GM19328 (cell line): ENCODE results near the gene EFCC1.
"Not testable (repeated sequence)": the region's sequence is repeated elsewhere in the genome, so short reads cannot be mapped to it uniquely, and the experiment has no call there.

ENCODE experiments used
- ATAC-seq: cut with Tn5 transposase; IDR thresholded peaks from one replicate; pipeline ENCODE4 v1.9.1; 2021; ENCODE audit warnings: mild to moderate bottlenecking, moderate library complexity; ENCODE audit not compliant: unreplicated experiment

Gene EFCC1

GRCh38 chr3:129050556-129051295, 49.6 kb downstream of the EFCC1 start:
- no peak for ATAC-seq

GRCh38 chr3:129051871-129052340, 50.8 kb downstream of the EFCC1 start:
- ATAC-seq: no peak

DNA sequence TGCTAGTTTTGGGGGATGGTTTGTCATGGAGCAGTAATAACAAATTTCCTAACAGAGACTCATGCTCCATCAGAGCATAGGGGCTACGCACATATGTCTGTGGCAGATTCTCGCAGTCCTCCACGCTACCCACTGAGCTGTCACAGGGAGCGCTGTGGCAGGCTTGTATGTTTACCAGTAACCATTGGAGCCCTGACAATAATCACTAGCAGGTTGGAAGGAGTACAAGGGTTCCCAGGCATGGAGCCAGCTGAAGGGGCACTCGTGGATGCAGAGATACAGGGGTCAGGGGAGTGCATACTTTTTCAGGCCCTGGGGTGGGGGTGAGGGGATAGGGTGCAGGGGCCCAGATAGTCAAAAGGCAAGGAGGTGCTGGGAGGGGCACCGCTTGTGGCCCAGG, 51.6 kb downstream of the EFCC1 start:
- ATAC-seq: no peak

- ATAC-seq: no peak
These were observed 53.6 kb downstream of the EFCC1 start for GRCh38 chr3:129054605-129055104.

DNA sequence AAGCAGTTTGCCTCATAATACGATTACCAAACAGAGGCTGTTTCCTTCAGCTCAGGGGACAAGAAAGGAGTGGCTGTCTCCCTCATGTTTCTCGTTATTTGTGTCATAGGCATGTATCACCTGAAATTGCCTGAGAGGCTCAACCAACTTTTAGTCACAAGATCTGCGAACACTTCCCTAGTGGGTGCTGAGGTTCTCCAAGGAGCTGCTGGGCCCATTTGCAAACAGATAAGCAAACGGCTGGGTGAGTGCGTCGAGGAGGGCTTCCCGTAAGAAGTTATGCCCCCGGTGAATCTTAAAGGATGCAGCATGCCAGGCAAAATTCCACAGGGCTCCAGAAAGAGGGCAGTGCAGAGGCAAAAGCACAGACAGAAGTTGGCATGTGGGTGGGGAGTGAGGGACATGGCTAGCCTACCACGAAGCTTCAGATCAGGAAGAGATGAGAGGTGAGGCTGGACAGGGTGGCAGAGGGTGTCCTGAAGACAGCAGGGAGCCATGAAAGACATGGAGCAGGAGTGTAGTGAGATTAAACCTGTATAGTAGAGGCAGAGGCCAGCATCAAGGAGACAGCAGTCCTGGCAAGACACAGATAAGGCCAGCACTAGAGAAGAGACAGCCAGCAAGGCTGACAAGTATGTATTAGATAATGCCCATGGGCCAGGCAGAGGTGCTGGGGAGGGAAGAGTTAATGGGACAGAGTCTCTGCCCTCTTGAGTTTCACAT, 55.5 kb downstream of the EFCC1 start:
- no peak for ATAC-seq

DNA sequence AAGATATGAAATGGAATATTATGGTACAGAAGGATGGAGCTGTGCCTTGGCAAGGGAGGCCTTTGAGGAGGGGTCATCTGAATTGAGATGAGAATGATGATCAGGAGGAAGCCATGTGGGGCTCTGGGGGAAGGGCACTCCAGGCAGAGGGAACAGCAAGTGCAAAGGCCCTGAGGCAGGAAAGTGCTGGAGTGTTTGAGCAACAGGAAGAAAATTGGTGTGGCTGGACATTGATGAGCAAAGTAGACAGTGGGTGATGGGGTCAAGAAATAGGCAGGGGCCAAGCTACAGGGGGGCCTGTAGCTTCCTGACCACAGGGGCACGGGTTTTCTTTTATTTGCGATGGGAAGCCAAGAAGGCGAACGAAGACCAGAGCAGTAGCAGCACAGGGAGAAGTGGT, 56.1 kb downstream of the EFCC1 start:
- ATAC-seq: no peak

DNA sequence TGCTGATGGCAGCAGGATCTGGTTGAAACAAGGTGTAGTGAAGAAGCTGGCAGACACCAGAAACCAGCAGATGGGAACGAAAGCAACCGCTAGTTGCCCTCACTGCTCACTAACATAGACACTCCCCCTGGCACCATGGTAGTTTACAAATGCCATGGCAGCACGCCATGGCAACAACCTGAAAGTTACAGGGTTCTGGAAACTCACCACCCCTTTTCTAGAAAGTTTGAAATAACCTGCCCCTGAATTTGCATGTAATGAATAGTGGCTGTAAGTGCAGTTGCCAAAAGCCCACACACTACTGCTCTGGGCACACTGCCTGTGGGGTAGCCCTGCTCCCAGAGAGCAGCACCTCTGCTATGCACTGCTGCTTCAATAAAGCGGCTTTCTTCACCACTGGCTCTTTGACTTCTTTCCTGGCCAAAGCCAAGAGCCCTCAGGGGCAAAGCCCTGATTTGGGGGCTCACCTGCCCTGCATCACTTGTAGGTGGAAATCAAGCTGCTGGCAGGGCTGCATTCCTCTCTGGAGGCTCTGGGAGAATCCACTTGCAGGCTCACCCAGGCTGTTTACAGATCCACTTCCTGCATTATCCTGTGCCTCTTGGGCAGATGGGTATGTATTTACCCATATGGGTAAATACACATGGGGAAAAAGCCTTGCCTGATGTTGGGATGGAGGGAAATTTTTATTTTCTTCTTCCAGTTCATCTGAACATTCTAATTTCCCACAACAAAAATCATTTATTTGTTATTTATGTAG, 57.5 kb downstream of the EFCC1 start:
- no peak for ATAC-seq

DNA sequence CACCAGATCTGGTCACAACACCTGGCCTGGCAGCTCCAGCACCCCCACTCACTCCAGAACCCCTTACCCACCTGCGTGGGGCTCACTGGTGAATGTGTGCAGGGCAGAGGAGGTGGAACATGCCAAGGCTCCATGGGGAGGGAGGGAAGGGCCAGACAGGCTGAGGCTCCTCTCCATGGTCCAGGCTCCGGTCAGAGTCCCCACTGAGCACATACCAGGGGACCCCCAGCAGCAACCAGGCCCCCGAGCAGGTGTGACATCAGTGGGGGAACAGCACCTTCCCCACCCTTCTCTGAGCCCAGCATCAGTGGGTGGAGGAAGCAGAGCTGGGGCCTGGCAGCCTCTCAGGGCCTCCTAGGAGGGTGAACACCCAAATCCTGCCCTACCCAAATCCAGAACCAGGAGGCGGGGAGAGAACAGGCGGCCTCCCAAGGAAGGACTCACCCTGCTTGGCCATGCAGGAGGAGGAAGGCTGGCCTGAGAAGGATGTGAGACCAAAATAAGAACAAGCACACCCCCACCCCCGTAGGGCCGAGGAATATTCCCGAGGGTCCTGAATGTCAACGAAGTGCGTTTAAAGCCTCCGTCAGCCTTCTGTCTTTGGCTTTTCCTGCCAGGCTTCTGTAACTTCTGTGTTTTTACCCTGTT, 58.3 kb downstream of the EFCC1 start:
- ATAC-seq: no peak

GRCh38 chr3:129060276-129061022, 59.3 kb downstream of the EFCC1 start, which contains the start of gene GP9:
Gene GP9, plus strand, starts transcription at chr3:129060779. Its CDS starts 961 bp downstream, at chr3:129061740.
- ATAC-seq: no peak

DNA sequence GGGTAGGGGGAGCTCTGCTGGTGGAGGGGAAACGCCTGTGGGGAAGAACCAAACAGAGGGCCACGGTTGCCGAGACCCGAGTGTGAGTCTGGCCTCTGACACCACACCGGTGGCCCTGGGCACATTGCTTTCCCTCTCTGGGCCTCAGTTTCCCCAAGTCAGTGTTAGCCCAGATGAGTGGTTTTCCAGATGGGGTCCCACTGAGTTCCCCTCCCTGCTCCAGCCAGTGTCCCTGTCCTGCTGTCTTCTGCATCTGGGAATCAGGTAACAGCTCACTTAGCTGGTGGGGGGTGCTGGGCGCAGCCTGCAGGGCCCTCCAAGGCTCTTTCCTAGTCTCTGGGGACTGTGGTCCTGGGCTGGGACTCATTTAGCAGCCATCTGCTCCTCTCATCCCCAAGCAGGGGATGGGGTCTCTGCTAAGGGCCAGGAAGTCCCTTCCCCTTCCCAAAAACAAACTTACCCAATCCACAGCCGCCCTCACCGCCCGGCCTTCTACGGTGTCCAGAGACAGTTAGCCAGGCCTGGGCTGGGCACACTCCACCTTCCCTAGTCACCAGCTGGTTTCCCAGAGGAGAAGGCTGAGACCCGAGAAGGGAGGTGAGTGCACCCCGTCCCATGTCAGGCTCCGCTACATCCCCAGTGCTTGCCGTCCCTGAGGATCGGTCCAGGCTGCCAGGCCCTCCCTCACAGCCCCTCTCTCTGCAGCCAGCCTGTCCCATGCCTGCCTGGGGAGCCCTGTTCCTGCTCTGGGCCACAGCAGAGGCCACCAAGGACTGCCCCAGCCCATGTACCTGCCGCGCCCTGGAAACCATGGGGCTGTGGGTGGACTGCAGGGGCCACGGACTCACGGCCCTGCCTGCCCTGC, 60.2 kb downstream of the EFCC1 start:
- ATAC-seq: no peak

DNA sequence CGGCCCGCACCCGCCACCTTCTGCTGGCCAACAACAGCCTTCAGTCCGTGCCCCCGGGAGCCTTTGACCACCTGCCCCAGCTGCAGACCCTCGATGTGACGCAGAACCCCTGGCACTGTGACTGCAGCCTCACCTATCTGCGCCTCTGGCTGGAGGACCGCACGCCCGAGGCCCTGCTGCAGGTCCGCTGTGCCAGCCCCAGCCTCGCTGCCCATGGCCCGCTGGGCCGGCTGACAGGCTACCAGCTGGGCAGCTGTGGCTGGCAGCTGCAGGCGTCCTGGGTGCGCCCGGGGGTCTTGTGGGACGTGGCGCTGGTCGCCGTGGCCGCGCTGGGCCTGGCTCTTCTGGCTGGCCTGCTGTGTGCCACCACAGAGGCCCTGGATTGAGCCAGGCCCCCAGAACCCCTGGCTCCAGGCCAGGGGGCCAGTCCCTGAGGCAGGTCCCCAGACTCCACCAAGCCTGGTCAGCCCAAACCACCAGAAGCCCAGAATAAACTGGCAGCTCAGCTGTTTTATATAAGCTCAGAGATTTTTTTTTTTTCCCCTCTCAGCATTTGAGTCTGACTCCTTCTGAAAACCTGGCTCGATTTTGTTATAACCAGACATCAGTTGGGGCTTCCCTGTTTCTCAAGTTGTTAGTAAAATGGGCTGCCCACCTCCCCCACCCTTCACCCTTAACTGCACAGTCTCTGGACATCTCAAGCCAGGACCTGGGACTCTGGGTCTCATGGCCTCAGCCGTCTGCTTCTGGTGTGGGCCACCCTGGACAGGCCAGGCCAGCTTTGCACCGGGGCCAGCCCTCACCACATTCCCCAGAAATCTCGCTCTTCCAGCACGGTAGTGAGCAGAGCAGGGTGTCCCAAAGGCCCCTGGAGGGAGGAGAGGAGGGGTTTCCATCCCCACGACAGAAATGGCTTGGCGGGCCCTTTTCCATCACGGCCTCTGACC, 61.1 kb downstream of the EFCC1 start:
- no peak for ATAC-seq

DNA sequence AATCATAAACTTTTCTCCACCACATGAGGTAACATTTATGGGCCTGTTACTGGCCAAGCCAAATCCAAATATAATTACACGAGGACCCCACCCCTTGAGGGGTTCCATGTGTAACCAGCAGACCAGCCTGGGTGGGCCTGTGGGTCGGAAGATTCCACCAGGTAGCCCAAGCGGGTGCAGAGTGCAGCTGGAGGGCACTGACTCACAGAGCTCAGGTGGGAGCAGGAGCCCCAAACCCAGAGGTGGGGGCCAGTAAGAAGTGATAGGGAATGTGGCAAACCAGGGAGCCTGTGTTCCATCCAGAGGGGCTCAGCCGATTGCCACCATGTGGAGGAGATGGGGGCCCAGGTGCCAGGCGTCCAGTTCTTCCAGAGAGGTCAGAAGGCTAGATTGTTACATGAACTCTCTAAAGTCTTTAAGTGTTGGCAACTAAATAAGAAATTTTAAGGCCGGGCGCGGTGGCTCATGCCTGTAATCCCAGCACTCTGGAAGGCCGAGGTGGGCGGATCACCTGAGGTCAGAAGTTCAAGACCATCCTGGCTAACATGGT, 62.1 kb downstream of the EFCC1 start:
- no peak for ATAC-seq

GRCh38 chr3:129063841-129064482, 62.9 kb downstream of the EFCC1 start:
- no peak for ATAC-seq

DNA sequence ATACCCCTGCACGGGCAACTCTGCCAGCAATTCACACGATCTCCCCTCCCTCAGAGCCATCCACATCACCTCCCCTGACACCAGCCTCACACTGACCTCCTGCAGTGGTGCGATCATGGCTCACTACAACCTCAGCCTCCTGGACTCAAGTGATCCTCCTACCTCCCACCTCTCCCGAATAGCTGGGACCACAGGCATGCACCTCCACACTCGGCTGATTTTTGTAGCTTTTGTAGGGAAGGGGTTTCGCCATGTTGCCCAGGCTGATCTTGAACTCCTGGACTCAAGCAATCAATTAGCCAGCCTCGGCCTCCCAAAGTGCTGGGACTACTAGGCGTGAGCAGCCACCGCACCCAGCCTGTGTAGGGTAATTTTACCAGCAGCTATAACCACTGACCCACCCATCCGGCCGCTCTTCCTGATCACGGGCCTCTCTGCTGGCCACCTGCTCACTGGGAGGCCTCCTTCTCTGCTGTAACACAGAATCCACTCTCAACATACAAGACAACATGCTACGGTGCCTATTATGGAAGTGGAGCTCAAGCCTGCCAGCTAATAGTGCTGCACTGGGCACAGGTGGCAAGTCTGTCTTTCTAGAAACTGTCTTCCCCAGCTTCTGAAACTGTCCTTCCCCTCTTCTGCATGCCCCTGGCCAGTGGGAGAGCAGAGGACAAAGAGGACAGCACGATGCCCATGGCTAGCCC, 64.1 kb downstream of the EFCC1 start:
- ATAC-seq: no peak

GRCh38 chr3:129065720-129066073, 64.6 kb downstream of the EFCC1 start:
- ATAC-seq: no peak

DNA sequence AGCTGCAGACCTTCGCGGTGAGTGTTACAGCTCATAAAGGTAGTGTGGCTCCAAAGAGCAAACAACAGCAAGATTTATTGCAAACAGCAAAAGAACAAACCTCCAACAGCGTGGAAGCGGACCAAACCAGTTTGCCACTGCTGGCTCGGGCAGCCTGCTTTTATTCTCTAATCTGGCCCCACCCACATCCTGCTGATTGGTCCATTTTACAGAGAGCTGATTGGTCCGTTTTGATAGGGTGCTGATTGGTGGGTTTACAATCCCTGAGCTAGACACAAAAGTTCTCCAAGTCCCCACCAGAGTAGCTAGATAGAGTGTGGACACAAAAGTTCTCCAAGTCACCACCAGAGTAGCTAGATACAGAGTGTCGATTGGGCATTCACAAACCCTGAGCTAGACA, 66.6 kb downstream of the EFCC1 start:
- ATAC-seq: not testable (repeated sequence)
